Cardiac fibroblast (primary cell): ENCODE data around the gene SEMA3B.

Experiments used
- DNase-seq, 2 donors: peaks; one replicate each; pipeline versions ENCODE4 v3.0.0 to v3.0.0-alpha.2; 2010; ENCODE audit warnings: low read depth in 2 of 2
- H3K4me3 ChIP-seq, 2 donors: replicated peaks in 1 of 2; 1 replicate in 1 of 2; 2 replicates in 1 of 2; pipeline ENCODE4 v1.5.1; 2011; ENCODE audit warnings: low read depth in 2 of 2, low read length in 2 of 2, mild to moderate bottlenecking in 2 of 2, moderate library complexity in 1 of 2
- CTCF ChIP-seq: IDR thresholded peaks from one replicate; pipeline ENCODE4 v1.5.1; 2011; ENCODE audit warnings: low read depth, mild to moderate bottlenecking, low read length, inconsistent platforms

SEMA3B gene

GRCh38 chr3:50321336-50322114 lies 52.6 kb downstream of the SEMA3B start:
- peak; percentile 88 to 92 for DNase-seq
- H3K4me3 ChIP-seq = peak overlapping the region; percentile 72 to 74
- TF ChIP-seq CTCF = peak; percentile 47

DNA sequence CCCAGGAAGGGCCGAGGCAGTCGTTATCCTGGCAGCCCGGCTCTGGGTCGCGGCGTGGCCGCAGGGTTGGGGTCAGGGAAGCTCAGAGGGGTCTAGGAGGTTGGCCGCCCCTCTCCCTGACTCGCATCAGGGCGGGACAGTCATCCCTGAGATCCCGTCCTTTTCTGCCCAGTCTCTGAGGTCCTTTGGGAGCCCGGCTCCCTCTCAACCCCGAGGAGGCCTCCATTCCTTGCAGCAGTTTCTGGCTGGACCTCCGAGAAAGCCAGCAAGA lies 53.1 kb downstream of the SEMA3B start:
- no peak for DNase-seq
- H3K4me3 ChIP-seq = peak overlapping the region; percentile 72 to 74
- TF ChIP-seq CTCF = no peak

GRCh38 chr3:50322386-50323091 lies 53.6 kb downstream of the SEMA3B start, which contains the start of gene HYAL2:
Gene HYAL2, minus strand, starts transcription at chr3:50322745. Its CDS starts 2,256 bp downstream, at chr3:50320489.
- peak; percentile 29 to 76 for DNase-seq
- H3K4me3 ChIP-seq = peak within 1 kb of the TSS; percentile 72 to 74
- TF ChIP-seq CTCF = no peak

- no peak overlapping the region for H3K4me3 ChIP-seq
- no peak for TF ChIP-seq CTCF
- DNase-seq = peak; percentile 45 to 47
Observed at GRCh38 chr3:50323092-50323600, 54.2 kb downstream of the SEMA3B start.

DNA sequence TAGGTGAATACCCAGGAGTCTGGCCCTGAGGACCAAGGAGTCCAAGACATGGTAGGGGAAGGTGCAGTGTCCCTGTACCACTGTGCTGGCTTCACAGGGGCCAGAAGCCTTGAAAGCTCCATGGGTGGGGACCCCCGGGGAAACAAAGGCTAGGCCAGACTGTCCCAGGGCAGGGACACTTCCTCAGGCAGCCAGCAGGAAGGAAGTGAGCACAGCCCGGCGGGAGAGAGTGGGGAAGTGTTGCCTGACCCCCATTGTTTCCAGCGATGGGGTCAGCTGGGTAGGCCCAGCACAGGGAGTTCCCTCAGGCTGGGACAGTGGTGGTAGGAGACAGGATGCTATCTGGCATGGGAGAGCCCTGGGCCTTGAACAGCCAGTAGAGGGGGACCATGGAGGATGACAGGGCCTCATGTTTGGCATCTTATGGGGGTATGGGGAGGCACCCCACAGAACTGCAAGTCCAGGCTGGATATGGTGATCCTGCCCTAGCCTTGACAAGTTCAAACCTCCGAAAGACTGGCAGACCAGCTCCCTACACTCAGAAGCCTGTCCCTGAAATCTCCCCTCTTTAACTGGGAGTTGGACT lies 54.8 kb downstream of the SEMA3B start:
- TF ChIP-seq CTCF = peak; percentile 9
- H3K4me3 ChIP-seq = no peak overlapping the region
- DNase-seq = peak; percentile 23 to 38

GRCh38 chr3:50324351-50325112 lies 55.6 kb downstream of the SEMA3B start:
- peak; percentile 67 to 72 for DNase-seq
- no peak overlapping the region for H3K4me3 ChIP-seq
- peak; percentile 94 for TF ChIP-seq CTCF
